ENCODE data around the gene TMEM178B.
"Not testable (repeated sequence)": the region's sequence is repeated elsewhere in the genome, so short reads cannot be mapped to it uniquely, and the experiment has no call there.

Gene TMEM178B

GRCh38 chr7:141185369-141185967, 111.6 kb downstream of the TMEM178B start:
- no peak for DNase-seq

DNA sequence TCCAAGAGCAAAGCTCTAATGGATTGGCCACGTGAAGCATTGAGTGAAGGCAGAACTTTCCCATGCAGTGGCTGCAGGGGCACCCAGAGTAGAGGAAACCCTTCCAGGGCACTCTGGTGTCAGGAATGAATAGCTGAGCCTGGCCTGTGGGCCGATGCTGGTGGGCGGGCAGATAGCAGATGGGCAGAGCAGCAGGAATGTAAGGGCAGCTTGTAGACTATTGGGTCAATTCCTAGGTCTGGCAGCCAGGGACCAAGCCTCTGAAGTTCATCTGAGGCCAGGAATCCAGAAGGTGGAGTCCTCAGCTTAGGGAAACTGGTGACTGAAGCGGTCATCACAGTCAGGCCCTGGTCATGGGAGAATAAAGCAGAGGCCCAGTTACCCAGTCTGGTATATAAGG, 115.4 kb downstream of the TMEM178B start:
- no peak for DNase-seq

GRCh38 chr7:141190495-141190894, 116.6 kb downstream of the TMEM178B start:
- no peak for DNase-seq

DNA sequence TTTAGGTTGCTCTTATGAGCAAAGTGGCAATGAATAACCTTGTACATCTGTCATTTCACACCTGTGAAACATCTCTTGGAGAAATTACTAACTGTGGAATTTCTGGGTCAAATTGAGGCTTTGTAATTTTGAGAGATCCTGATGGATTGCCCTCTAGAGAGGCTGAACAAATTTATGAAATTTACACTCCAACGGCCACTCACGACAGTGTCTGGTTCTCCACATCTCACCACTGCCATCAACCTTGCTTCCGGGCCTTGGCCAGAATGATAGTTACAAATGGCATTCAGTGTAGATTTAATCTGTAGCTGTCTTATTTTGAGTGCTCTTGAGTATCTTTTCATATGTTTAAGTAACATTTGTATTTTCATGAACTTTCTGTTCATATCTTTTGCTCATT, 117.4 kb downstream of the TMEM178B start:
- no peak for DNase-seq

GRCh38 chr7:141193066-141193465, 119.2 kb downstream of the TMEM178B start:
- no peak for DNase-seq

GRCh38 chr7:141195722-141196121, 121.9 kb downstream of the TMEM178B start:
- DNase-seq = not testable (repeated sequence)

GRCh38 chr7:141198194-141198958, 124.5 kb downstream of the TMEM178B start:
- no peak for DNase-seq

DNA sequence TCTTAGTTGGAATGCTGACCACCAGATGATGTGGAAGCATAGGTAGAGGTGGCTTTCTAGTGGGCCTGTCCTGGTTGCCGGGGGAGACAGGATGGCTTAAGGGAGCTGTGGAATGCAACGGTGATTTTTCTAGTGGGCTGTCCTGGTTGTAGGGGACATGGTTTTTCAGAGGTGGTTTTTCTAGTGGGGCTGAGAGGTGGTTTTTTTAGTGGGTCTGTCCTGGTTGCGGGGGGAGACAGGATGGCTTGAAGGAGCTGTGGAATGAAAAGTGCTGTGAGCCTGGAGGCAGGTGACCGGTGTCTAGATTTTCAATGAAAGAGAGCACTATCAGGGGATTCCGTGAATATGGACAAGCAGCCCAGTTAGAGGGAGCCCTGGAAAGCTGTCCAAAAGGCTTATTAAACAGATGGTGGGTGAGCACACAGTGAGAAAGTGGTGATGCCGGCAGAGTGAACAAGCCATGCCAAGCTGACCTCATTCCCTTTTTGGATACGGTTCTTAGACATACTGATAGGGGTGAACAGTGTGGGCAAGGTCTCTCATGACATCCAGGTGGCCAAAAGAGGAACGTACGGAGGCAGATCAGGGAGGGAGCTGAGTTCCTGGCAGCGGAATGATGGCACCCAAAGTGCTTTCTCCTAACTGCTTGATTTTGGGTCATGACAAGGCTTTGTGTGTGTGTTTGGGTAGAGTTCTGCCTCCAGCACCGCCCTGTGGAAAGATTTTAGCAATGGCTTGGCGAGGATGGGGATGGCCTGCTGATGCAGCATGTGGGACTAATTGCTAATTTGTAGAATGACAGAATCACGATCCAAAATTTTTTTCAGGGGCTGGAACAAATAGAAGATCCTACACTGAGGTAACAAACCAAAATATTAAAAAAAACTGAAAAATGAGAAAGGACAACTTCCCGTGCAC, 126.6 kb downstream of the TMEM178B start:
- DNase-seq = no peak

DNA sequence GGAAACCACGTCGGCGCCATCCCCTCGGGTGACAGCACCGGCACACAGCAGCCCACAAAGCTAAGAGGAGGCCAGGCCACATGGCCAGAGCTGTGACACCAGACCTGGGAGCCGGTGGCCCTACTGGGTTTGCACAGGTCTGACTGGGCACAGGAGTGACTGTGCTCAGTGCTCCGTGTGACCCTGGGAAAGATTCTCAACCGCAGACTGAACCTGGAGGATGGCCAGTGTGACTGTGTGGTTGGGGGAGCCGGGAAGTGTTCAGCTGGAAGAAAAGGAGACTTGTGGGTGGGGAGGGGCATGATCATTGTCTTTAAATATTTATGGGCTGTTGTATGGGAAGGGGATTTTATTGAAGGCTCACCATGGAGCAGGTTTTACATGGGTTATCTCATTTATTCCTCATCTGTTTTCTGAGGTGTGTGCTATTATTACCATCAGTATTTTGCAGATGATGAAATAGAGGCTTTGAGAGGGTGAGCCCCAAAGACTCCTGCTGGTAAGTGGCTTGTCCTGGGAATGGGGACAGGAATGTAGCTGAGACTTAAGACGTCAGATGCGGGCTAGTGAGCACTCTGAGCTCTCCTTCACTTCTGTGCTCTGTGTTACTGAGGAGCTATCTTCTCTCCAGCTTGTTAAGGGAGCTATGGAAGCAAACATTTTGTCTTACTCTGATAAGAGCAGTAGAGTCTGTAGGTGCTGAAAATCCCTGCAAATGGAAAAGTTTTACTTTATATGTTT, 127.5 kb downstream of the TMEM178B start:
- DNase-seq = no peak

GRCh38 chr7:141202535-141202934, 128.7 kb downstream of the TMEM178B start:
- DNase-seq = no peak

- DNase-seq = no peak
These were observed 129.3 kb downstream of the TMEM178B start for GRCh38 chr7:141203177-141203576.

- no peak for DNase-seq
These were observed 129.7 kb downstream of the TMEM178B start for GRCh38 chr7:141203586-141203985.

GRCh38 chr7:141207661-141208060, 133.8 kb downstream of the TMEM178B start:
- no peak for DNase-seq

- no peak for DNase-seq
These were observed 134.7 kb downstream of the TMEM178B start for GRCh38 chr7:141208539-141208938.

- no peak for DNase-seq
These were observed 135.6 kb downstream of the TMEM178B start for GRCh38 chr7:141209454-141209853.

DNA sequence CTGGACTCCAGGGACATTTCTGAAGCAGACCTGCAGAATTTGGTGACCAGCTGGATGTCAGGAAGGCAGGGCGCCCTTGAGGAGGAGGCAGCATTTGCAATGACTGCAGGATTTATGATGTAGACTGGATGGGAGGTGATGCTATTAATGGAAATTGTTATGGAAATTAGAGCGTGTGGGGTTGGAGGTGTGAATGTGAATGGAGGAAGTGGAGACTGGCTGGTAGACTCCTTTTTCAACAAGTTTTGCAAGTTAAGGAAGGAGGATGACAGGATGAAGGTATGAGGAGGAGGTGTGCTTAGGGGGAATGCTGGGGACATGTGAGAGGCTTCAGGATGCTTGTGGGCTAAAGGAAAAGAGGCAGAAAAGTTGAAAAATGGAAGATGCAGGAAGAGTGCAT, 137.0 kb downstream of the TMEM178B start:
- DNase-seq = no peak

DNA sequence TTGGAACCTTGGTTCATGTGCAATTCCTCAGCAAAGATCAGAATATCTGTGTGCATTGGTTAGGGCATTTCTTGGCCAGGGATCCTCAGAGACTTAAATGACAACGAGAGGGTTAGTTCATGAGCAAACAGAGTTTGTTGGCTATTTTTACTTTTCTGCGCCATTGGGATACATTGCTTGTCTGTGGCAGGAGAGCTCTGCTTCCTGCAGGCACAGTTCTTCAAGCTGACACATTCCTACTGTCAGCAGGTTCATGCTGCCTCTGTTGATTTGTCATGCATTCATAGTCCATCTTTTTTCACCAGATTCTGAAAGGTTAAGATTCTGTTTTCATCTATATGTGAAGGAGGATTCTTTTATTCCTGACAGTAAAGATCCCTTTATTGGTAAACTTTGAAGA, 139.4 kb downstream of the TMEM178B start:
- no peak for DNase-seq

- no peak for DNase-seq
These were observed 144.1 kb downstream of the TMEM178B start for GRCh38 chr7:141217938-141218337.

GRCh38 chr7:141218941-141219340, 145.1 kb downstream of the TMEM178B start:
- no peak for DNase-seq

- DNase-seq = no peak
These were observed 146.5 kb downstream of the TMEM178B start for GRCh38 chr7:141220263-141220880.

GRCh38 chr7:141221007-141221612, 147.2 kb downstream of the TMEM178B start:
- DNase-seq = no peak
